Esophagus mucosa (tissue), 1 donor: ENCODE measurements around the gene ARHGEF4. TPM values are rescaled to one million over a fixed set of nuclear protein-coding genes. Genes with fewer than 3 reads are reported as not detected.
"Not testable (repeated sequence)": the region's sequence is repeated elsewhere in the genome, so short reads cannot be mapped to it uniquely, and the experiment has no call there.

Source experiments
- ATAC-seq: fragments of 200-7000 bp; cut with Tn5 transposase; one replicate; pipeline ENCODE4 v1.9.1; 2020
- total RNA-seq: library from RNA; stranded (reverse); gene quantifications from one replicate; pipeline ENCODE4 v1.2.4, GENCODE V29; 2023
- donor health status: DM: yes; HTN: yes; CAD: no.

Gene ARHGEF4
- total RNA-seq, 1 donor from 2014 or later, result 41.8 TPM

DNA sequence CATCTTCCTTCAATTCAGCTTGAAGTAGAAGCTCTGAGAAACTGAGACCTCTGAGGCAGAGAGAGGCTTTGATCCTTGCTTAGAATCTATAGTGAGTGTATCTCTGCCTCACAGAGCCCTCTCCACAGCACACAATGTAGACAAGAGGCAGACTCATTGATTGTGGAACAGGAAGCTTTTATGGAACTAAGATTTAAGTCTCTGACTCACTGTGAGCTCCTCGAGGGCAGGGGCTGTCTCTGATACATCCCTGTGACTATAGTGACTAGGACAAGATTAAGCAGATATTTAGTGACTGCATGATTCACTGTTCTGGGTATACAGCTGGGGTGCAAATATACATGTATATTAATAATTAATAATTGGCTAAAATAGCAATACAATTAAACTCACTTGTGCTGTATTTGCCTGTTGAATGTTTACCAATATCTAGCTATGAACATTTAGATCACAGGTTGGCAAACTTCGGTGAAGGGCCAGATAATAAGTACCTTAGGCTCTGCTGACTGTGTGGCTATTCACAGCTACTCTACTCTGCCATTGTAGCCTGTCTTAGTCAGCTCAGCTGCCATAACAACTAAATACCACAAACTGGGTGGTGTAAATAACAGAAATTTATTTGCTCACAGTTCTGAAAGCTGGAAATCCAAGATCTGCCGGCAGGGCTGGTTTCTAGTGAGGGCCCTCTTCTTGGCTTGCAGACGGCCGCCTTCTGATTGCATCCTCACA is 54.4 kb downstream of the ARHGEF4 start:
- peak; percentile 86 for ATAC-seq

DNA sequence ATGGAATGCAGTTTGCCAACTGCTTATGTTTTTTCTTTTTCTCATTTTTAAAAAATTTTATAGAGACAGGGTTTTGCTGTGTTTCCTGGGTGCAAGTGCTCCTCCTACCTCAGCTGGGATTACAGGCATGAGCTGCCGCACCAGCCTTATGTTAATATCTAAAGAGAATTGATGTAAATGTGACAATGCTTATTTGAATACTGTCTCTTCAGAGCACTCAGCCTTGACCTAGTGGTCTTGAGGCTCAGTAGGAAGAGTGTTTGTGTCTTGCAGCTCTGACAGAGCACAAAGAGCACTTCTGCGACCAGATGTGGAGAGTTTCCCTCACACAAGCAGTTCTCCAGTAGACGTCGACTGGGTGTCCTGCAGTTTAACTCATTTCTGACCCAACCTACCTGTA is 55.3 kb downstream of the ARHGEF4 start:
- no peak for ATAC-seq

GRCh38 chr2:130892793-130893785 is 56.4 kb downstream of the ARHGEF4 start:
- ATAC-seq, result no peak

DNA sequence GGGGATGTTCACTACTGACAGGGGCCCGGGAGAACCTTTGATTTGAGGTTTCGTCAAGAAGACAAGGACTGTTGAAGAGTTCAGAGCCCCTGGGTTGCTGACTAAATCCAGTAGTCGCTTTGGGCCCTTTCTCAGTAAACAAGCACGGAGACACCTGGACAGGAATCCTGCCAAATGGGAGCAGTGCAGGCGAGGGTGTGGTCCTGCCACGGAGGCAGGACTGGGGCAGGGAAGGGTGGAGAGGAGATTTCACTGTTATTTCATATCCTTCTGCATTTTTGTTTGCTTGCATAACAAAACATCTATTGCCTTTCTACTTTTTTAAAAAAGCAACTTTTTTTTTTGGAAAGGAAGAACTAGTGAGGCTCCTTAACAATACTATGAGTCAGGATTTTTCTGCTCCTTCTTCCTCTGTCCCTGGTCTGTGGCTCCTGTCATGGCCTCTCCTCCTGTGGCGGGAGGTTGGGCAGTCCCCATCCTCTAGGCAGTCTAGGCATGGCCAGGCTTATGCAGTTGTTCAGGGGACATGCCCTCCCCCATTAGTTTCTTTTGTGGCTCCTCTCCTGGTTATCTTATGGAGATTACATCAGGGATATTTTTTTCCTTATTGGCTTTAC is 57.7 kb downstream of the ARHGEF4 start:
- peak; percentile 66 for ATAC-seq

DNA sequence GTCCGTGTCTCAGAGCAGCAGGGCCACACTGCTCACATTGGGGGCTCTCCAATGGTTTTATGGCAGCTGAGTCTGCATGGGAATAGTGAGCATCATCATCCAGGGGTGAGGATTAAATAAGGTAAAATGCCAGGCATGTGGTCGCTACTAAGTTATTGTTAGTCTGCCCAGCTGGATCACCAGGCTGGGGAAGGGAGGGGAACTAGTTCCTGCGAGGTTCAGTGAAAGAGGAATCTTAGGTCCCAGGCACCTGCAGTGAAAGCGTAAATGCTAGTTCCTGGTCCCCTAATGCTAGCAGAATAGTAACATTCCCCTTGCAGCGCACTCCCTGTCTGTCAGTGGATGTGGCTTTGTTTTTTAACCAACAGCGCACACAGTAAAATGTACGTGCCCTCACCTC is 60.1 kb downstream of the ARHGEF4 start:
- no peak for ATAC-seq

DNA sequence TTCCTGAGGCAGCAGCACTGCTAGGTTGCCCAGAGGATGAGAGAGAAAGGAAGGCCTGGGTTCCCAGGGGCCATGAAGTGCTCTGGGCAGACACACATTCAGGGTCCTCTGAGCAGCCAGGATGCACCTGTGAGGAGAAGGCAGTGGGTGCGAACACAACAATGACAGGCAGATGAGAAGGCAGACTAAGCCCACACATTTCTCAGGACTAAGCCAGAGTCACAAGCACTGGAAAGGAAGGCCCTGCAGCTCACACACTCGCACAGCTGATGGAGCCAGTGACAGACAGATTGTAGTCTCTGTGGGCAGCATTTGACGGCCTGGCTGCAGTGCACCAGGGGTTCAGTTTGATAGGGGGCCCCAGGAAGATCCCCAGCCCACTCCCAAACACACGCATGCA is 61.8 kb downstream of the ARHGEF4 start:
- no peak for ATAC-seq

DNA sequence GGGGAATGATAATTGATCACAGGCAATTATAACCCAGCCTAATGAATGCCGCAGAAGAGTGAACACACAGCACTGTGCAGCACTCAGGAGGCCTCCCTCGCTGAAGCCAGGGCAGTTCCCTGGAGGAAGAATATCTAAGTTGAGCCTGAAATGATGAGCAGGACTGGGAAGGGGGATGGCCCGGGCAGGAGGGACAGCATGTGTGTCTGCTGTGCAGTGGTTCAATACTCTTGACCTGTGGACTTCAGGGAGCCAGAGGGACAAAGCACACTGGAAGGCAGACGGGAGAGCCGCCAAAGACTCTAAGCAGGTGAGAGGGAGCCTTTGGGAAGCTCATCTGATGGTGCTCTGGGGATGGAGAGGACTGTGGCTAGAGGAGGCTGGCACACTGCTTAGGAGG is 62.6 kb downstream of the ARHGEF4 start:
- no peak for ATAC-seq

DNA sequence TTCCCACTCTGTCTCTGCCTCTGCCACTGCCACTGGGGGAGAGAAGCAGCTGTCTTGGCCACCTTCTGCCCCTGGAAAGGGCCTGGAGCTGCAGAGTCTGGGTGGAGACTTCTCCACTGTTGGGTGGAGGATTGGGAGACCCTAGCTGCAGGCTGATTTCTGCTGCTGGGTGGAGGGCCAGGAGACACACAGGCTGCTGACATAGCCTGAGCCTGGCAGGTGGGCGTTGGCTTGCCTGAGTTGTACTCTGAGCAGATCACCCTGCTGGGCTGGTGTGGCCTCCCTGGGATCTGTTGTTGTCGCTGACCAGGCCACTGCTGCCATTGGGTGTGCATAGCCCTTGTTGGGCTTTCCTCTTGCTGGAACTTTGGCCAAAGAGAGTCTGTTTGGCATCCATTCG is 64.3 kb downstream of the ARHGEF4 start:
- ATAC-seq, result peak; percentile 35

- not testable (repeated sequence) for ATAC-seq
Measured at GRCh38 chr2:130901626-130902025, 64.9 kb downstream of the ARHGEF4 start.

GRCh38 chr2:130908832-130909231 is 72.1 kb downstream of the ARHGEF4 start:
- ATAC-seq, result no peak

DNA sequence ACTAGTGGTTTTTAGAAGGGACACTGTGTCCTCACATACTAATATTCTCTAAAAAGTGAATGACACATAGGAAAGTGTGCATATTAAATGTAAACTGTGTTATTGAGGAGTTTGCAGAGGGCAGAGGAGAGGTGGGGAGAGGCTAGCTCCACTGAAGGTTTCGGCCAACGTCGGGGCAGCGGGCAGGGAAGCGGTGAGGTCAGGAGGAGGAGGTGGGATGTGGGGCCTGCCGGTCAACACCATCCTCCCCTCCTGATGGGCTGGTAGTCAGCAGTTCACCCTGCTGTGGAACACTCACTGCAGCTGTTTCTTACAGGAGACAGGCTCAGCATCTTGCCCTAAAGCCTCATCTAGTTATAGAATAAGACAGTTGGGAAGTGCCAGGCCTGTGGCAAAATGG is 74.2 kb downstream of the ARHGEF4 start:
- no peak for ATAC-seq

DNA sequence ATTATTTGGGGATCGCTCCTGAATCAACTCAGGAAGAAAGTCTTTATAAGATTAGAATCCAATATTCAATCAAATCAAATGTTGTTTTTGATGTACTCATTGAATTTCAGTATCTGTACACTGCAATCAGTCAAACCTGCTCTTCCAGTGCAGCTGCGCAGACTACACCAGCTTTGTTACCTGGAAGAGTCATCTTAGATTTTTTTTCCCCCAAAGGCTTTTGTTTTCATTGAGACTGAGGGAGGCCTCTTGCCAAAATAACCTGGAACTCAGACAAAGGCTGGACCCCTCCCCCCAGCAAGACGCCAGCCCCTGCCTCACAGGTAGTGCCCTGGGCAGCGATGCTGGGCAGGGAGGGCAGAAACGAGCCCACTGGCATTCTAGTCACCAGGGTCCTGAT is 74.8 kb downstream of the ARHGEF4 start:
- peak; percentile 59 for ATAC-seq

- ATAC-seq, result peak; percentile 66
Measured at GRCh38 chr2:130911996-130912395, 75.3 kb downstream of the ARHGEF4 start.

DNA sequence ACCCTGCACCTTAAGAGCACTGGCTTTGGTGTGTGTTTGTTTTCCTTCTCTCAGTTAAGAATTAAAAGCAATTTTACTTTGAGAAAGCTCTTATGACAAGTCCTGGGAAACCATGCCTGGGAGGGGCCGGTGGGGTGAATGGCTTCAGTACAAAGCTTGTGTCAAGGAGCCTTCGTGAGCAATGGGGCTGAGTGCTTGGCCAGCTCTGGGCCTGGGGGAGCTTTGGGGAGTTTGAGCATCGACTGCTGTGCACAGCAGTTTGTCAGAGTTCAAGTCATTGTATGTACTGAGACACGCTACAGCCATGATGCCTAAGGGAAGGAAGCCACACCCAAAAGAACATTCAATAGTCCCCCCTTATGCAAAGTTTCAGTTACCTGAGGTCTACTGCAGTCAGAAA is 75.8 kb downstream of the ARHGEF4 start:
- ATAC-seq, result peak; percentile 40

DNA sequence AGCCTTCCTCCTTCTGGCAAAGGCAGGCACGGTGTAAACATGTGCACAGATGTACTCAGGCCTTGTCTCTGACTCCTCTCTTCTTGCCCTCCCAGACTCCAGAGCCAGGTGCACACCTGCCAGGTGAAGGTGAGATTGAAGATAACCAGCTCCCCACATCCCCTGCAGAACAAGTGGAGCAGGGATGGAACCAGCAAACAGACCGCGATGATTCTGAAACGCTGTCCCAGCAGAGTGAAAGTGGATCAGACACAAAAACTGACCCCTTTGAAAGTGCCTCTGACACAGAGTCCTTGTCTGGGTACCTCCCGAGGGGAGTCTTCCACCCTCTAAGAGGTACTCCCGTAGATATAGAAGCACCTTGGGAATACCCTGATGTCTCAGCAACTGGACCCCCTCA is 77.2 kb downstream of the ARHGEF4 start:
- no peak for ATAC-seq

GRCh38 chr2:130915149-130915548 is 78.4 kb downstream of the ARHGEF4 start:
- ATAC-seq, result peak; percentile 85

DNA sequence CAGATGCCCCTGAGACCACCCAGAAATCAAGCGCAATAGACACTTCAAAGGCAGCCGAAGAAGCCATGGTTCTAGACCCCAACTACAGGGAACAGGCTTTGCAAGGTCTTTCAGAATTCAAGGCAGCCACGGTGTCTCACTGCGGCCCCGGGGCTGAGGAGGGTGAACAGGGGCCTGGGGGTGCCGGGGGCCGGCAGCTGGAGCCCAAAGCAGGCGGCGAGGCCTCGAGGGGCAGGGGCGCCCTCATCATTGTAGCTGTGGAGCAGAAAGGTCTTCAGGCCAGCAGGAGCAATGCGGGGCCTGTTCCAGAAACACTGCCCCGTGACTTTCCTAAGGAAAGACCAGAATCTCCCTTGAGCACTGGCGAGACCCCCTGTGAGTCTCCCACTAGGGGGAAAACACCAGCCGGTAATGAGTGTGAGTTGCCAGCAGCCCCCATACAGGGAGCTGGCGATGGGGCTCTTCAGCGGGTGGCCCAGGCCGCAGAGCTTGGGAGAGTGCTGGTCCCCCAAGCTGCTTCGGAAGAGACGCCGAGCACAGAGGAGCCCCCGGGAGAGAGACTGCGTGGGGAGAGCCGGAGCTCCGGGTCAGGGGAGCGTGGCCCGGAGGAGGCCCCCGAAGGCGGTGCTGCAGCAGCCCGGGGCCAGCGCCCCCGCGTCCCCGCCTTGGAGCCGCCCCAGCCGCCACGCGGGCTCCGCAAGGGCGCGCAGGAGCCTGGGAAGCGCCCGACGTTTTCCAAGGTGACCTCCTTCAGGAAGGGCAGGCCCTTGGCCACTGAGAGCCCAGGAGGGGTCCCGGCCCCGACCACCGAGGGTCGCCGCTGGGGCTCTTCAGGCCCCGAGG is 79.1 kb downstream of the ARHGEF4 start:
- ATAC-seq, result no peak

GRCh38 chr2:130916438-130916705 is 79.7 kb downstream of the ARHGEF4 start:
- ATAC-seq, result no peak

DNA sequence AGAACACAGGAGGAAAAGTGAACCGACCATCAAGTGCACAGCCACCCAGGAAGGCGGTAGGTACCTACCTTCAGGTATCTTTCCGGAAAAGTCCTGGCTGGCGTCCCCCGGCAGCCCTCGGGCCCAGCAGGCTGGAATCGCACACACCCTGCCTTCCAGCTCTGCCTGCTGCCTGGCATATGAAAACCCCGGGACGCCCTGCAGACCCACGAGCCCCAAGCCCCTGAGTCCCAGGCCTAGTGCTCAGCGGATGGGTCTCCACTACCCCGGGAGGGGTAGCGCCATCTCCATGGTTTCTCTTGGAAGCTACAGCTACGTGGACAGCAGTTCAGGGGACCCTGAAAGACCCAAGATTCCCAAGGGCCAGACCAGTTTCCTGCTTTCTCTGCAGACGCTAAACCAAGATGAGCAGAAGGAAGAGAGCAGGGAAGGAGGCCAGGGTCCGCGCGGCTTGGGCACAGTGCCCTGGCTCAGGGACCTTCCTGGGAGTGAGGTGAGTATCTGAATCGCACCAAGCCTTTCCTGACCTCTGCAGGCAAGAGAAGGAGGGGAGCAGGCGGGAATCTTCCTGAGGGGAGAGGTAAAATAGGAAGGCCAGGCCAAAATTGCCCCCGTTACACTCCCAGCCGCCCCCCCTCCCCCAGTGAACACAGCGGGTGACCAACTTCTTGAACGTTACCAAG is 80.4 kb downstream of the ARHGEF4 start:
- ATAC-seq, result no peak

DNA sequence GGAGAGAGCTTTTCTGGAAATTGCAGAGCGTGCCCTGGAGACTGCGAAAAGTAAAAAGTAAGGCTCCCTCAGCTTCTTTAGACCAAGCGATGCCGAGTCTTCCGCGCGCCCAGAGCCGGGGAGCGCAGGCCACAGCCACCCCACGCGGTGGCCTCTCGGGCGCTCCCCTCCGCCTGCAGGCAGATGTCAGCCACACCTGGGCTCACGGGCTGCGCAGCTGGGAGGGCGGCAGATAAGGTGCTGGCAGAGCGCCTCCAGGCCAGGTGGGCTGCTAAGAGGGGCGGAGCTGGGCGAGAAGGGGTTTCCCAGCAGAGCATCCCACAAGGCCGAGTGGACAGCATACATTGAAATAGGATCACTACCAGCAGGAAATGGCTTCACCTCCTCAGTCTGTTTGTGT is 81.7 kb downstream of the ARHGEF4 start:
- ATAC-seq, result no peak

GRCh38 chr2:130920415-130921163 is 83.9 kb downstream of the ARHGEF4 start:
- peak; percentile 82 for ATAC-seq
